ENCODE data around the gene TMEFF2. TPM values are rescaled to one million over a fixed set of nuclear protein-coding genes. Genes with fewer than 3 reads are reported as not detected.

Gene TMEFF2
- total RNA-seq, 1 donor, result not detected

- no peak for DNase-seq (ENCODE audit: low read depth in 2 of 3, low spot score in 2 of 3)
Observed at GRCh38 chr2:191981706-191982105, 213.0 kb downstream of the TMEFF2 start.

- DNase-seq (ENCODE audit: low read depth in 2 of 3, low spot score in 2 of 3), result no peak
Observed at GRCh38 chr2:191980483-191980882, 214.2 kb downstream of the TMEFF2 start.

- no peak for DNase-seq (ENCODE audit: low read depth in 2 of 3, low spot score in 2 of 3)
Observed at GRCh38 chr2:191979221-191979730, 215.5 kb downstream of the TMEFF2 start.

GRCh38 chr2:191977754-191978153 is 217.0 kb downstream of the TMEFF2 start:
- DNase-seq (ENCODE audit: low read depth in 2 of 3, low spot score in 2 of 3), result no peak

- DNase-seq (ENCODE audit: low read depth in 2 of 3, low spot score in 2 of 3), result no peak
Observed at GRCh38 chr2:191976436-191976835, 218.3 kb downstream of the TMEFF2 start.

- DNase-seq (ENCODE audit: low read depth in 2 of 3, low spot score in 2 of 3), result no peak
Observed at GRCh38 chr2:191974676-191975075, 220.1 kb downstream of the TMEFF2 start.

GRCh38 chr2:191970867-191971266 is 223.9 kb downstream of the TMEFF2 start:
- no peak for DNase-seq (ENCODE audit: low read depth in 2 of 3, low spot score in 2 of 3)

GRCh38 chr2:191968120-191968519 is 226.6 kb downstream of the TMEFF2 start:
- DNase-seq (ENCODE audit: low read depth in 2 of 3, low spot score in 2 of 3), result no peak

- DNase-seq (ENCODE audit: low read depth in 2 of 3, low spot score in 2 of 3), result no peak
Observed at GRCh38 chr2:191965733-191966132, 229.0 kb downstream of the TMEFF2 start.

- DNase-seq (ENCODE audit: low read depth in 2 of 3, low spot score in 2 of 3), result peak in 2 of 3 donors; percentile 10 to 26
Observed at GRCh38 chr2:191961556-191961955, 233.2 kb downstream of the TMEFF2 start.

GRCh38 chr2:191959209-191959608 is 235.5 kb downstream of the TMEFF2 start:
- no peak for DNase-seq (ENCODE audit: low read depth in 2 of 3, low spot score in 2 of 3)

- peak in 1 of 3 donors; percentile 30 for DNase-seq (ENCODE audit: low read depth in 2 of 3, low spot score in 2 of 3)
Observed at GRCh38 chr2:191957996-191958860, 236.5 kb downstream of the TMEFF2 start.

GRCh38 chr2:191954451-191954850 is 240.3 kb downstream of the TMEFF2 start:
- no peak for DNase-seq (ENCODE audit: low read depth in 2 of 3, low spot score in 2 of 3)

GRCh38 chr2:191952515-191953270 is 242.0 kb downstream of the TMEFF2 start:
- no peak for DNase-seq (ENCODE audit: low read depth in 2 of 3, low spot score in 2 of 3)

- DNase-seq (ENCODE audit: low read depth in 2 of 3, low spot score in 2 of 3), result no peak
Observed at GRCh38 chr2:191951832-191952231, 242.9 kb downstream of the TMEFF2 start.

- no peak for DNase-seq (ENCODE audit: low read depth in 2 of 3, low spot score in 2 of 3)
Observed at GRCh38 chr2:191951376-191951775, 243.4 kb downstream of the TMEFF2 start.

GRCh38 chr2:191950132-191950874 is 244.4 kb downstream of the TMEFF2 start:
- DNase-seq (ENCODE audit: low read depth in 2 of 3, low spot score in 2 of 3), result peak in 1 of 3 donors; percentile 48

GRCh38 chr2:191947235-191947634 is 247.5 kb downstream of the TMEFF2 start:
- DNase-seq (ENCODE audit: low read depth in 2 of 3, low spot score in 2 of 3), result no peak

- peak in 1 of 3 donors; percentile 3 for DNase-seq (ENCODE audit: low read depth in 2 of 3, low spot score in 2 of 3)
Observed at GRCh38 chr2:191946471-191947182, 248.1 kb downstream of the TMEFF2 start.

GRCh38 chr2:191945623-191946022 is 249.1 kb downstream of the TMEFF2 start:
- no peak for DNase-seq (ENCODE audit: low read depth in 2 of 3, low spot score in 2 of 3)

Measured in hematopoietic multipotent progenitor cell (in vitro differentiated cells).